ENCODE measurements around the gene TMCC1. TPM values are rescaled to one million over a fixed set of nuclear protein-coding genes. Genes with fewer than 3 reads are reported as not detected.

Gene TMCC1
- total RNA-seq, 1 experiment from 2014 or later: 11.1 TPM

- peak; percentile 32 for DNase-seq (ENCODE audit: low spot score)
Measured at GRCh38 chr3:129836381-129837064, 57.0 kb downstream of the TMCC1 start.

GRCh38 chr3:129835198-129835597 lies 58.3 kb downstream of the TMCC1 start:
- DNase-seq (ENCODE audit: low spot score): no peak

GRCh38 chr3:129834580-129834979 lies 58.9 kb downstream of the TMCC1 start:
- no peak for DNase-seq (ENCODE audit: low spot score)

GRCh38 chr3:129831942-129832341 lies 61.6 kb downstream of the TMCC1 start:
- peak; percentile 18 for DNase-seq (ENCODE audit: low spot score)

GRCh38 chr3:129831503-129831902 lies 62.0 kb downstream of the TMCC1 start:
- no peak for DNase-seq (ENCODE audit: low spot score)

DNA sequence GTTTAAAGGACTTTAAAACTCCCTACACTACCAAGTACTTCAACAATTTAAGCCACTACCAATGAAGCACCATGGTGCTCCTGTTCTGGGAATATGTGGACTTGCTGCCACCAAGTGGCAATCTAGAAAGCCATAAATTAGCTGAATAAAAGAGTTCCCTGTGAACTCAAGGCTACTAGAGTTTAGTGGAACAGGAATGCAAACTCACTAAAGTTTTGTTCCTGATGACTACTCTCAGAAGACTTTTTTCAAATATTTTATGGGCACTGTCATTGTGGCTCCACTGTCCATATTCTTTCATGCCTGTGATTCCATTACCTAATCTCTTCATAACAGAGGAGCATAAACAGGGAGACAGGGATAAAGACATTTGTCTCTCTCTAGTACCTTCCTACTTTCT lies 63.9 kb downstream of the TMCC1 start:
- DNase-seq (ENCODE audit: low spot score): peak; percentile 89

GRCh38 chr3:129827765-129828164 lies 65.7 kb downstream of the TMCC1 start:
- DNase-seq (ENCODE audit: low spot score): no peak

DNA sequence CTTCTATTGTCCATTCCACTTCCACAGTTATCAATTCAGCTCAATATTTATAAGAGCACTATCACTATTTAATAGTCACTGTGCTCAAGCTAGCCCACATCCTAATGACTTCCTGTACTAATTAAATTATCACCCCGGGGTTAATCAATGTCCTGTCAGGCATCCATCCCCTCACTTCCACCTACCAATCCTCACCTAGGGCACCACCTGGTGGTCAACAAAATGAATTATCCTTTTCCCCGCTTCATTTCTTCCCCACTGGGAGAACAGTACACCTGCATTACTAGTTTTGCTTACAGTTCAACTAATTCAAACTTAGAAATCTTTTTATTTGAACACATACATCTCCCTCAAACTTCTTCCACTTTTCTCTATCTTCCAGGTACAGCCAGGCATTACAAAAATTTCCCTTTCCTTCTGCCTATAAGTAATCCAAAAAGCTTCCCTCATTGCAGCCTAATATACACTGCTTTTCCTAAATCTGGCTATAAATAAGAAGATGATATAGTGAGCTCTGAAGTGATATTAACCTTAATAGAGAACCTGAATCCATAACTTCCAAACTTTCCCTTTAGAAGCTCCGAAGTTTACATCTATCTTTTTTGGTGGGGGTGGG lies 68.5 kb downstream of the TMCC1 start:
- peak; percentile 52 for DNase-seq (ENCODE audit: low spot score)

DNA sequence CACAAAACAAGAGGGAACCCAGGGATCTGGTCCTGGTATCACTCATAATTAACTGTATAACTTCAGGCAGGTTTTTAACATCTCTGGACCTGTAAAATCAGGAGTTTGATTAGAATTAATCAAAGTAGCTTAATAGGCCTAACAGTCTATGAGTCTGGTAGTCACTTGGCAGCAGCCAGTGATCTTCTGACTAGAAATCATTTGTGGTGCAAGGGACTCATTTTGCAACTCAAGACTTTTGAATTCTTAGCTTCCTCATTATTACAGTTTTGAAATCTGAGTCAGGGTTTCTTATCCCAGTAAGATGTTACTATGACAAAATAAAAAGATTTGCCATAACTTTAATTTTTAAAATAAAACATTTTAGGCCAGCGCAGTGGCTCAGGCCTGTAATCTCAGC lies 70.8 kb downstream of the TMCC1 start:
- no peak for DNase-seq (ENCODE audit: low spot score)

GRCh38 chr3:129822241-129822640 lies 71.3 kb downstream of the TMCC1 start:
- DNase-seq (ENCODE audit: low spot score): no peak

DNA sequence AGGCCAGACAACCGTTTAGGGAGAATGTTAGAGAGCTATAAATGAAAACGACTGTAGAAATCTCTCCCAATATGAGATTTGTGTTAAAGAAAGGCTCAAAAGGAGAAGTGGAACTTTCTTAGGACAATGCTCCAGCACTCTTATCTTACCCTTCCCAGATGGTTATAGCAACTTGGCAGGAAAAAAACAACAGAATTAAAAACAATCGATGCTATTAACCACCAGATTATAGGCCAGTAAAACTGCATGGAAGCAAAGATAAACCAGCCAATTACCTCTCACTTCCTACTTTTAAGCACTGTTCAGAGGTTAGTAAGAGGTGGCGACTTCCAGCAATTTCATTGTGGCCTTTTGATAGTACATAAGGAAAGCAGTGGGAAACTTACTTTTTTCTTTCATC lies 72.9 kb downstream of the TMCC1 start:
- DNase-seq (ENCODE audit: low spot score): no peak

DNA sequence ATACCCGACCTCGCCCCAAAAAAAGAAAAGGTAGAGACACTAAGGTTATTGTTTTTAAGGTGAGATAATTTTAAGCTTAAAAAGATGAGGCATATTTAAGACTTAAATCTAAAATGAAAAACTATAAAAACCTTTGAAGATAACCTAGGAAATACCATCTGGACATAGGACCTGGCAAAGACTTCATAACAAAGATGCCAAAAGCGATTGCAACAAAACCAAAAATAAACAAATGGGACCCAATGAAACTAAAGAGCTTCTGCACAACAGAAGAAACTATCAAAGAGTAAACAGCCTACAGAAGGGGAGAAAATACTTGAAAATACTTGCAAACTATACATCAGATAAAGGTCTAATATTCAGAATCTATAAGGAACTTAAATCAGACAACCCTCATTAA lies 80.9 kb downstream of the TMCC1 start:
- DNase-seq (ENCODE audit: low spot score): no peak

- no peak for DNase-seq (ENCODE audit: low spot score)
Measured at GRCh38 chr3:129809297-129809696, 84.2 kb downstream of the TMCC1 start.

DNA sequence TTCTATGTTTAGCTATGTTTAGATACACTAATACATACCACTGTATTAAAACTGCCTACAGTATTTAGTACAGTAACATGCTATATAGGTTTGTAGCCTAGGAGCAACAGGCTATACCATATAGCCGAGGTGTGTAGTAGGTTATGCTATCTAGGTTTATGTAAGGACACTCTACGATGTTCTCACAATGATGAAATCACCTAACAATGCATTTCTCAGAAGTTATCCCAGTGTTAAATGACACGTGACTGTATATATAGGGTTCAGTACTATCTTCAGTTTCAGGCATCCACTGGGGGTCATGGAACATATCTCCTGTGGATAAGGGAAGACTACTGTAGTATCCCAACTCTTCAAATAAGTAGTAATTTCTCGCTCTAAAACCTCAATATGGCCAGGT lies 97.4 kb downstream of the TMCC1 start:
- DNase-seq (ENCODE audit: low spot score): no peak

DNA sequence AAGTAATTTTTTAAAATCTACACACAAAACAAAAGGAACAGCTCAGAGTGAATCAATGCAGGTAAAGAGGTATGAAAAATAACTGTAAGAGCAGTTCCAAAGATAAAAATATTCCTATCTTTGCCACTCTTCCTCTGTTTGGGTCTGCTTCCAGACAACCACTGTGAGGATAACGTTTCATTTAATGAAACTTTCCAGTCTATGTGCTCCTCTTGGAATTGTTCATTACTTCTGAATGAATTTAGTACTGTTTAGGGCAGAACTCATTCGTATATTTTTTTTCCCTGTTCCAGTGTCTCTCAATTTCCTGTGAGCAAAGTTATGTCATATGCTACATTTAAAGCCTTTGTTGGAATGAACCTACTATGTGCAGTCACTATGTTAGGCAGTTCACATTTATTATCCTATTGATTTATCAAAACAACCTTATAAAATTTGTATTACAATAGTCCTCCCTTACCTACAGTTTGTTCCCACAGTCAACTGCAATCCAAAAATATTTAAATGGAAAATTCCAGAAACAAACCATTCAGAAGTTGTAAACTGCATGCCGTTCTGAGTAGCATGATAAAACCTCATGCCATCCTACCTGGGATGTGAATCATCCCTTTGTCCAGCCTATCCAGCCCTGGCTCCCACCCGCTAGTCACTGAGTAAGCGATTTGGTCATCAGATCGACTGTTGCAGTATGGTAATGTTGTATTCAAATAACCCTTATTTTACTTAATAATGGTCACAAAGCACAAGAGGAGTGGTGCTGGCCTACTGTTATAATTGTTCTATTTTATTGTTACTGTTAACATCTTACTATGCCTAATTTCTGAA lies 98.1 kb downstream of the TMCC1 start:
- DNase-seq (ENCODE audit: low spot score): no peak

DNA sequence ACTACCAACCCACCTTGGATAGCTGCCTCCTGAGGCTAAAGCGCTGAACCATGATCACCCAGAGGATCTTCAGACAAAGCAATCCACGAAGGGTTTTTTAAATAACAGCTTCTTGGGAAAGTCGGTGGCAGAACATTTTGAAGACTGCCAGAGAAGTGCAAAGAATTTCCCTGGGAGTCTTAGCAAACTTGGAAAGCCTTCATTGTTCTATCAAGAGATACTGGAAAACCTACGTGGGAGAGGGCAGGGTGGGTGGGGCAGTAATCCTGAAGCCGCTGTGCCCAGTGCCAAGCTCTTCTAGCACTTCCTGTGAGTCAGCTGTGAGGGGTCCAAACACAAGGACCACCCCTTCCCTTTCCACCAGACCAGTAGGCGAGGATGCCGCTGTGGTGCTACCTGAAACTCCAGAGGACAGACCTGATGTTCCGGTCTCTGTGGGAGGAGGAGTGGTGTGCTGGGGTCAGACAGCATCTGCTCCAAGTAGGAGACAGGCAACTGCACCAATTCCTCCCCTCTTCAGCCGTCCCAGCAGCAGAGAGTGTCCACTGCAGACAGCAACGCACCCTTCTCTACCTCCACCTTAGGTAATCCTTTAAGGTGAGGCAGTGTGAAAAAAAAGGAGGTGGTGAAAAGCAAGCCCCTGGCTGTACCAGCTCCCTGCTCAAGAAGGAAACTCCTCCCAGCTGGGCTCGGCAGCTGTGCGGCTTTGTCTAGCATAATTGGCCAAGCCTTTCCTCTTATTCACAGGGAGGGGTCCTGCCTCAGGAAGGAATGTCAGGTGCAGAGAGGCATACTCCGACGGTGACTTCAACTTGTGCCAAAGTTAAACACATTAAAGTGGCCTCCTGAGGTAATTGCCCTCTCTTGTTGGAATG lies 99.0 kb downstream of the TMCC1 start:
- DNase-seq (ENCODE audit: low spot score): peak; percentile 64

- no peak for DNase-seq (ENCODE audit: low spot score)
Measured at GRCh38 chr3:129793942-129794310, 99.6 kb downstream of the TMCC1 start.

- DNase-seq (ENCODE audit: low spot score): no peak
Measured at GRCh38 chr3:129793319-129793718, 100.2 kb downstream of the TMCC1 start.

DNA sequence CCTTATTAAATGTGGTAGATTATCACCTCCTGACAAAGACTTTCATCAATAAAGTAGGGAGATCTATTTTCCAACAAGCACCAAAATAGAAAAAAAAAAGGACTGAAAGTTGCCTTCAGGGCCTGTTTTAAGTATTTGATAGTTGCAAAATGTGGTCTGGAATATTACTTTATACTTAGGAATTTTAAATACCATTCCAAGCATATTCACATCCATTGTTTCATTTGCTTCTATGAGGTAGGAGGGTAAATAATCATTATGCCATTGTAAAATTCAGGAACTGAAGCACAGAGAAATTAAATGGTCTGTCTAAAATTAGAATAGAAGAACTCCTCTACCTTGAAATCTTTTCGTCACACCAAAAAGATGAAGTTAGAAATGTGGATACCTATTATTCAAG lies 110.0 kb downstream of the TMCC1 start:
- no peak for DNase-seq (ENCODE audit: low spot score)

DNA sequence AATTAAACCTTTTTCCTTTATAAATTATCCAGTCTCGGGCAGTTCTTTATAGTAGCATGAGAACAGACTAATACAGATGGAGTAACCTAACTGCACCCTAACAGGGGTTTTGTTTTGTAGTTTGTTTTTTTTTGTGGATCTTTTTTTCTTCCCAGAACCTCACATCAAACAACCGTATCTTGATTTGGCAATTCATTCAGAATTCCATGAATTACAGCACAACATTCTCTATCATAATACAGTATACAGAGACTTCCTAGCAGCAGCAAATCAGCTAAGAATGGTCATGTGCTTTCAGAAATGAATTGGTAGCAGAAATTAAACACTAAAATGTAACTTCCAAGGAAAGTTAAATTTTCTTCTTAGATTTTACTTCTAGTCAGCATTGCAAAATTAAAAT lies 114.6 kb downstream of the TMCC1 start:
- no peak for DNase-seq (ENCODE audit: low spot score)

DNA sequence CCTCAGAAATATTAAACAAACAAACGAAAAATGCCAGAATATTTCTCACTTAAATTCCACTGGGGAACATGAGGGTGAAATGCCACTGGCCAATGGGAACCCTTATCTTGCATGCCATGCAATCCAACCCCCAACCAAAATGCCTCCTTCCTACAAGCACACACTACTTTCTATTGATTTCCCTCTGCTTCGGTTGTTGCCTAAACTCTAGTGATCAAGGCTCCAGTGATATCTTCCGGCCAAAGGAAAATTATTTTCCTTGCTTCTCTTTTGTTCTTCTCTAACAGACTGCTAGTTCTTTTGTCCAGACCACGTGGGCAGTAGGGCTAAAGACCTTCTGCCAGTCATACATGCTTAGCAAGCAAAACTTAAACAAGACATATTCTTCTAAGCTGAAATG lies 115.7 kb downstream of the TMCC1 start:
- no peak for DNase-seq (ENCODE audit: low spot score)

GRCh38 chr3:129775870-129776269 lies 117.6 kb downstream of the TMCC1 start:
- DNase-seq (ENCODE audit: low spot score): no peak
